Esophagus muscularis mucosa (tissue), 4 donors: ENCODE measurements around the gene SRGN. TPM values are rescaled to one million over a fixed set of nuclear protein-coding genes. Genes with fewer than 3 reads are reported as not detected.
A peak's percentile ranks its signal among the peaks of the same experiment; 100 is the strongest.

Experiments used
- DNase-seq: peaks from one replicate; pipeline ENCODE4 v3.0.0-alpha.2; 2017; ENCODE audit errors: extremely low spot score
- H3K27ac ChIP-seq, 4 donors: fragments of 200-600 bp; sonication (generic); replicated peaks in 1 of 4; 1 replicate in 3 of 4; 2 replicates in 1 of 4; pipeline ENCODE4 v1.5.1; 2016 to 2019; ENCODE audit warnings: mild to moderate bottlenecking in 1 of 4
- H3K27me3 ChIP-seq, 4 donors: fragments of 200-600 bp; sonication (generic); one replicate each; pipeline versions ENCODE4 v1.5.1 to v1.6.0; 2016 to 2019
- H3K36me3 ChIP-seq, 4 donors: fragments of 200-600 bp; sonication (generic); one replicate each; pipeline ENCODE4 v1.5.1; 2016 to 2019
- H3K4me1 ChIP-seq, 4 donors: fragments of 200-600 bp; sonication (generic); one replicate each; pipeline ENCODE4 v1.5.1; 2016 to 2019
- H3K4me3 ChIP-seq, 4 donors: fragments of 200-600 bp; sonication (generic); 1 replicate in 2 of 4; 2 replicates in 2 of 4; pipeline ENCODE4 v1.5.1; 2016 to 2019; ENCODE audit warnings: mild to moderate bottlenecking in 4 of 4, moderate library complexity in 1 of 4
- H3K9me3 ChIP-seq, 4 donors: fragments of 200-600 bp; sonication (generic); 1 replicate in 3 of 4; 2 replicates in 1 of 4; pipeline ENCODE4 v1.5.1; 2016 to 2019
- CTCF ChIP-seq, 3 experiments: fragments of 200-600 bp in 2 of 3; fragments of 450-650 bp in 1 of 3; sonication (generic) in 2 of 3; IDR thresholded peaks; one replicate each; pipeline ENCODE4 v1.5.1; 2017 to 2019; ENCODE audit warnings: antibody characterized with exemption in 3 of 3, mild to moderate bottlenecking in 2 of 3, moderate library complexity in 1 of 3
- EP300 ChIP-seq: sonication (generic); formaldehyde crosslinking; IDR thresholded peaks from one replicate; pipeline ENCODE4 v1.6.1; 2017; ENCODE audit warnings: antibody characterized with exemption
- POLR2A ChIP-seq: fragments of 450-650 bp; IDR thresholded peaks from one replicate; pipeline ENCODE4 v1.6.1; 2017; ENCODE audit warnings: antibody characterized with exemption, moderate library complexity, mild to moderate bottlenecking, low read depth
- POLR2AphosphoS5 ChIP-seq, 2 donors: sonication (generic); formaldehyde crosslinking; IDR thresholded peaks; one replicate each; pipeline ENCODE4 v1.6.1; 2017; ENCODE audit warnings: antibody characterized with exemption in 2 of 2
- WGBS: methylation state at CpG from one replicate; pipeline ENCODE4 v1.1.5; 2018; 5-methylcytosine and 5-hydroxymethylcytosine counted together
- intact Hi-C: fragments of 100-400 bp; cut with DNase I; formaldehyde crosslinking; loops from one replicate; pipeline ENCODE4 v1.15.1; 2023
- total RNA-seq, 4 donors: library from RNA; depleted of rRNA; stranded (reverse); fragments of >200 nt; gene quantifications; one replicate each; pipeline versions ENCODE4 v1.1.0 to v1.2.1, GENCODE V29; 2016

Gene SRGN
- total RNA-seq, 4 donors from 2014 or later, result 44.9 to 201 (median 82.3) TPM

DNA sequence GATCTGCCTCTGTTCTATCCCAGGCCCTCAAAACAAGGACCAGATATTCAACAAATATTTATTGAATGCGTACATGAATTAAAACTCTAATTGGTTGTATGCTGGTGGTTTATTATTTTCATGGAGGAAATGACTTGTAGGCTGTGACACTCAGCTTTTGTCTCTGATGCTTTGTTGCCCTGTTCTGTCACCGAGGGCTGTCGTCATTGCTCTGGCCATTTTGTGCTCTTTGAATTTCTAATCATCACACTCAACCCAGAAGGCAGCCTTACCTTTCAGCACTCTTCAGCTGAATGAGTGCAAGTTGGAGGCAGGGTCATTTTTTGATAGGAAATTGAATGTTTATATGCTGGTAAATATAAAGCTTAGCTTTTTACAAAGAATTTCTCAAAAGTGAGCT is 14.5 kb downstream of the SRGN start:
- H3K27me3 ChIP-seq, result peaks cover 0 to 5% (median 0%) of the 10 kb centered on the region in 4 donors

GRCh38 chr10:69103784-69104183 is 15.9 kb downstream of the SRGN start:
- intact Hi-C loops, result no loop called here
- no peak for TF ChIP-seq EP300
- no peak for TF ChIP-seq POLR2A
- peak in 1 of 2 donors; percentile 11 for TF ChIP-seq POLR2AphosphoS5 (IDR thresholded peaks at IDR 0.05)
- no peak for TF ChIP-seq CTCF (IDR thresholded peaks at IDR 0.05)
- no peaks in the 10 kb centered on the region for H3K4me1 ChIP-seq
- DNase-seq, result no peak
- peaks cover 0 to 22% (median 11%) of the 10 kb centered on the region in 4 donors for H3K36me3 ChIP-seq
- 74% methylated on average over 7 of the region's 7 CpGs for WGBS
- no peak overlapping the region for H3K4me3 ChIP-seq
- H3K27me3 ChIP-seq, result peaks cover 0 to 5% (median 0%) of the 10 kb centered on the region in 4 donors
- no peaks in the 10 kb centered on the region for H3K9me3 ChIP-seq
- H3K27ac ChIP-seq, result no peak overlapping the region

More for the DNA sequence above, 14.5 kb downstream of the SRGN start:
- intact Hi-C loops, result no loop called here
- no peak for TF ChIP-seq EP300
- no peaks in the 10 kb centered on the region for H3K9me3 ChIP-seq
- DNase-seq, result no peak
- peaks cover 0 to 35% (median 15%) of the 10 kb centered on the region in 4 donors for H3K36me3 ChIP-seq
- WGBS, result 85% methylated on average over 3 of the region's 3 CpGs
- H3K4me3 ChIP-seq, result no peak overlapping the region
- no peak overlapping the region for H3K27ac ChIP-seq
- H3K4me1 ChIP-seq, result no peaks in the 10 kb centered on the region

DNA sequence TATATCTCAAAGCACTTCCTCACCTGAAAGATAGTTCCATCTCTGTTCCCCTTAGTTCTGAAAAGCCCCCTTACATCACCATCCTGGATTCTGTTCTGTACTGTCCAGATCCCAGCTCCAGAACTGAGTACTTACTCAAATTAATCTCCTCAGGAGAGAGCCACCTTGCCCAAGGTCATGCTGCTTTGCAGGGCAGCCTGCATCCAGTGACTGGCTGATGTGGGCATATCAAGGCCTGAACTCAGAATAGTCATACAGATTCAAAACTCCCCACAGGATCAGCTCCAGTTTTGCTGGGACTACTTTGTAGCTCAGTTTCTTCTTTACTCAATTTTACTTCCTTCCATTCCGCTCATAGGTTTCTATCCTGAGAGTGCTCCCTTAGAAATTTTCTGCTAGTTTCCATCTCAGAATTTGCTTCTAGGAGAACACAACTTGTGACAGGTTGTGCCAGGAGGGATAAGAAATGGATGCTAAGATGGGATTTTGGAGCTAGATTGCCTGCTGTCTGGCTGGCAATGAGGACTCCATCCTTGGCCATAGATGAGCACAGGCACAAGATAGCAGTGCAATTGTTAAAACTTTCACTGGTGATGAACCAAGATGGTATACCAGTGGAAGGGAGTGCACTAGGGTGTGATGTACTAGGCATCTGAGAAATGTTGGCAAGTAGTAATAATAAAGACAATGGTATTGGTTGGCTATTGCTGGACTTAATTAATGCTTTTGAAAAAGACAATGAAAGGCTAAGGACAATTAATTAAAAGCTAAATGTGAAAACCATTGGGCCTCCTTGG is 17.3 kb downstream of the SRGN start:
- no peaks in the 10 kb centered on the region for H3K4me1 ChIP-seq
- H3K4me3 ChIP-seq, result no peak overlapping the region
- peaks cover 0 to 15% (median 7%) of the 10 kb centered on the region in 4 donors for H3K36me3 ChIP-seq
- no peak for DNase-seq
- H3K27me3 ChIP-seq, result peaks cover 0 to 5% (median 0%) of the 10 kb centered on the region in 4 donors
- H3K27ac ChIP-seq, result no peak overlapping the region
- intact Hi-C loops, result no loop called here
- 91% methylated on average over 1 of the region's 1 CpG for WGBS
- TF ChIP-seq POLR2A (no peak), CTCF (IDR thresholded peaks at IDR 0.05) (no peak), EP300 (no peak), POLR2AphosphoS5 (IDR thresholded peaks at IDR 0.05) (no peak)
- H3K9me3 ChIP-seq, result no peaks in the 10 kb centered on the region

DNA sequence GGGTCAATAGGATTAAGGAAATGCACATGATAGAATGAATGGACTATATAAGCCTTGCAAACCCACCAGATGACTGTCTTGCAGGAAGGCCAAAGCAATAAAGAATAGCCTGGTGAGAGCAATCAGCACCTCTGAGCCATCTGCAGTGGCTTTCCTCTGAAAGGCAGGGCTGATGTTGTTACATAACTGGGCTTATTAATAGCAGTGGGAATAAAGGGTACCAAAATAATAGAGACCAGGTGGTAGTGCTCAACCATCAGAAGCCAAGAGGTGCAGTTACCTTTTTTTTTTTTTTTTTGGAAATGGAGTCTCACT is 19.2 kb downstream of the SRGN start:
- no peak for TF ChIP-seq EP300
- no peak for TF ChIP-seq POLR2AphosphoS5 (IDR thresholded peaks at IDR 0.05)
- TF ChIP-seq POLR2A, result no peak
- TF ChIP-seq CTCF (IDR thresholded peaks at IDR 0.05), result no peak
- no peak overlapping the region for H3K4me3 ChIP-seq
- intact Hi-C loops, result no loop called here

DNA sequence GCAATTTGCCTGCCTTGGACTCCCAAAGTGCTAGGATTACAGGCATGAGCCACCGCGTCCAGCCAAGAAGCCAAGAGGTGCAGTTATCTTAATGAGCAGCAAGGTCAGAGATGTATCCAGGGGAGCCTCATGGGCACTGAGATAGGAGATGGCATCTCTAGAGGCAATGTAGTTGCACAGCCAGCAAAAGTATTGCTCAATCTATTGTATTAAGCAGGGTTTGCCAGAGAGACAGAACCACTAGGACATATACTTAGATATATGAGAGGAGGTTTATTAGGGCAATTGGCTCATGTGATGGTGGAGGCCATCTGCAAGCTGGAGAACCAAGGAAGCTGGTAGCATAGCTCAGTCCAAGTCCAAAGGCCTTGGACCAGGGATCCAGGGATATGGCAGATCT is 19.8 kb downstream of the SRGN start:
- no peak for DNase-seq
- TF ChIP-seq CTCF (IDR thresholded peaks at IDR 0.05) (no peak), POLR2A (no peak), EP300 (no peak), POLR2AphosphoS5 (IDR thresholded peaks at IDR 0.05) (no peak)
- intact Hi-C loops, result no loop called here
- H3K4me1 ChIP-seq, result no peaks in the 10 kb centered on the region
- no peak overlapping the region for H3K27ac ChIP-seq
- 100% methylated on average over 2 of the region's 2 CpGs for WGBS
- peaks cover 0 to 5% (median 0%) of the 10 kb centered on the region in 4 donors for H3K27me3 ChIP-seq
- H3K36me3 ChIP-seq, result peaks cover 0 to 15% (median 6%) of the 10 kb centered on the region in 4 donors
- no peak overlapping the region for H3K4me3 ChIP-seq
- H3K9me3 ChIP-seq, result no peaks in the 10 kb centered on the region

More for the DNA sequence above, 19.2 kb downstream of the SRGN start:
- H3K9me3 ChIP-seq, result no peaks in the 10 kb centered on the region
- peaks cover 0 to 5% (median 0%) of the 10 kb centered on the region in 4 donors for H3K27me3 ChIP-seq
- DNase-seq, result no peak
- no peak overlapping the region for H3K27ac ChIP-seq
- H3K4me1 ChIP-seq, result no peaks in the 10 kb centered on the region
- peaks cover 0 to 15% (median 6%) of the 10 kb centered on the region in 4 donors for H3K36me3 ChIP-seq
